ENCODE measurements around the gene RNF121.

GRCh38 chr11:71996517-71996916 lies 67.7 kb downstream of the RNF121 start:
- TF ChIP-seq CTCF (IDR thresholded peaks at IDR 0.05) (no peak), POLR2A (IDR thresholded peaks at IDR 0.05) (no peak)
